HG03354 (cell line): ENCODE data around the gene FSTL1.

Experiments used
- ATAC-seq: cut with Tn5 transposase; IDR thresholded peaks from one replicate; pipeline ENCODE4 v1.9.1; 2021; ENCODE audit warnings: mild to moderate bottlenecking; ENCODE audit not compliant: unreplicated experiment, poor library complexity, severe bottlenecking

FSTL1 gene

DNA sequence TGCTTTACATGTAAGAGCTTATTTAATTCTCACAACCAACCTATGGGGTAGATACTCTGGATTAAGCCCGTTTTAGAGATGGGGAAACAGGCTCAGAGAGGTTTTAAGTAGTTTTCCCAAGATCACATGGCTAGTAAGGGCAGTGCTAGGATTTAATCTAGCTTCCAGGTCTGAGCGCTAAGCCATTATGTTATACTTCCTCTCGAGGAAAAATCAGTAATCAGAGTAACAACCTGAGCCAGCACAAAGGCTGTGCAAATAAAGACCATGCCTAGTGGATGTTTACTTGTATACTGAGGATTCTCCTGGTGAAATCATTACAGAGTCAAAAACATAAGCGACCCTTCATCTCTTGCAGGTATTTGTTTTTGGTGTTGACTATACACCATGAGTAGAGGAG, 9.0 kb downstream of the FSTL1 start:
- no peak for ATAC-seq

DNA sequence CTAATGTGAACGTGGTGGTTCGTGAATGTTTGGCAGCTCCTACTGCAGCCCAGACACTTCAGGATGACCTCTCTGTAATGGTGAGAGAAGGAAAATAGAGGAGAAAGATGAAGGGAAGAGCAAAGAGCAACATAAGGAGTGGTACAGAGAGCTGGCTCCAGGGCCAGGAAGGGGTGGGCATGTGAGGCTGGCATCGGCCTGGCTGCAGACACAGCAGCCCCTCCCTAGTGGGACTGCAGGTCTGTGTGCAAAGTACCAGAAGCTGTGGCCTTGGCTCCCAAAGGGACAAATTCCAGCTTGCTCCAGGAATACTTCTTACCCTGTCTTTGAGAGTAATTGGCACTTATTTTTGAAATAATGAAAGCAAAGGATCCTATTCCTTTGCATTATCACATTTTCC, 10.0 kb downstream of the FSTL1 start:
- ATAC-seq = no peak

DNA sequence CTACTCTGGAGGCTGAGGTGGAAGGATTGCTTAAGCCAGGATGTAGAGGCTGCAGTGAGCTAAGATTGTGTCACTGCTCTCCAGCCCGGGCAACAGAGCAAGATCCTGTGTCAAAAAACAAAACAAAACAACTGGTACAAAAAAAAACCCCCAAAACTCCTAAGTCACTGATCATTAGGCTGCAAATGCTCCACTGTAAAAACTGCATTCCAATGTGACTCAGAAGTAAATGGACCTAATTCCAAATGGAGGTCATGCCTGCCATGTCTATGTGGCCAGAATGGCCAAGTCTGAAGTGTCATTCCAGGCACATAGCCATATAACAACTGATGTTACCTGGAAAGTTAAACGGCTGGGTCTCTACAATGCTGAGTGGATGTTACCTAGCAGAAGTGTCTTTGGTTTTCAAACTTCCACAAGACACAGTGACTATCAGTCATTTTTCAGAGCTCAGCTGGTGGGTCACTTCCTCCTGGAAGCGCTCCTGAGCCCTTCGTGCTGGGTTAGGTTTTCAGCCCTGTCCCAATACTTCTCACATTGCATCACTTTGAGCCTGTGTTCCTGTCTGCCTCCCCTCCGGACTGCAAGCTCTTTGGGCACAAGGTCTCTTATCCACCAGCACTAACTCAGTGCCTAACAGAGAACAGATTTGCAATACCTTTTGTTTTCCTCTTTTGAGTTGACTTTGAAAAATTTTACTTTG, 10.6 kb downstream of the FSTL1 start:
- ATAC-seq = no peak

DNA sequence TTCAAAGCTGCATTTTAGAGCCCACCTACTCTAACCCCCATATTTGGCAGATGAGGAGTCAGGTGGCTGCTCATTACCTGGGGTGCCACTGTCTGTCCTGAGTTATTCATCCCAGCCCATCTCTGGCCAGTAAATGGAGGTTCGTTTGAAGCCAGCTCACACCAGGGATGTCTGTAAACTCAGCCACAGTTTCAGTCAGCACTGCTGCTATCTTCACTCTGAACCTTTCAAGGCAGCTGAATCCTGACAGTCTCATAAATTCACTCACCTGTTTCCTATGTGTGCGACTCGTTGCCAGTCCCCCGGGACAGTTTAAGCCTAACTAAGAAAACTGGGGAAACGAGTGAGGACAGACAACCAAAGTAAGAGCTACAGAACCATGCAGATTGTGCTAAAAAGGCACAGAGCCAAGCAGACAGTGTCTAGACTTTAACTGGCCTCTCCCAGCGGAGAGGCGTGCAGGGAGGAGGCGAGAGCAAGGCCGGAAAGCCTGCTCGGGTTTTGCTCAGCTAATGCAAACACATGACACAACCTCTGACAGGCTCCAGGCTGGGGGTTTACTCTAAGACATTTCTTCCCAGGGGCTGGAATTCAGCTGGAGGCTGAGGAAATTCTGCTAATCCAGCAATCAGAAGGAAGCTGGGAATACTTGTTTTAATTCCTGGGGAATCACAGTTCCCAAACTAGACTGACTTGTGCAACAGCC, 12.0 kb downstream of the FSTL1 start:
- no peak for ATAC-seq

DNA sequence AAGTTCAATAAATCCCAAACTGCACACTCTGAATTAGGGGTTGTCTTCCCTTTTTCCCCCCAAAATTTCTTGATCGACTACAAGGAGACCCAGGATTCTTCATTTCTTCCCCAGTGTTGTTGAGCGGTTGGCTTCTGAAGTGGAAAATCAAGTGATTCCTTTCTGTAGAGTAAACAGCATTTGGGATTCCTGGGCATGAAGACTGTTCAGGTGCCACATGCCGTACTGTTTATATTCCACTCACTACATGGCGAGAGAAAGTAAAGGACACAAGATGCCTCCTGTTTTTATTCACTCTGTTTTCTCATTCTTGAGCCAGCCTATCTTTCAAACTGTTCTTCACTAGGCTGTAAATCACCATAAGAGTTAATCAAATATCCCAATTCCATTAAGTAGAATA, 12.6 kb downstream of the FSTL1 start:
- no peak for ATAC-seq

DNA sequence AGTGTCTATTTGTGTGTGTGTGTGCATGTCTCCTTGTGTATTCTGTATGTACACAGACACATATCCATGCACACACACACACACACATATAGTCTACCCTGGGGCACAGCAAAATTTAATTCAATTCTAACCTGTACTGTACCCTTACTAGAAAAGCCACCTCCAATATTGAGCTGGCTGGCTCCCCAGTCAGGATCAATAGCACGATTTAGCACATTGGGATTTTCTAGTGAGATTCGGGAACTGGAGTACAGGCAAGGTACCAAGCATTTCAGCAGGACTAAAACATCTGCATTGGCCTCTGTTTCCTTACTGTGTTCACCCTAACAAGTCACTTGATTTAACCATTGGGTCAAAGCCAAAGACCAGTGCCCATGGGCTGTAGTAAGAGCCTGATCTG, 13.2 kb downstream of the FSTL1 start:
- no peak for ATAC-seq

DNA sequence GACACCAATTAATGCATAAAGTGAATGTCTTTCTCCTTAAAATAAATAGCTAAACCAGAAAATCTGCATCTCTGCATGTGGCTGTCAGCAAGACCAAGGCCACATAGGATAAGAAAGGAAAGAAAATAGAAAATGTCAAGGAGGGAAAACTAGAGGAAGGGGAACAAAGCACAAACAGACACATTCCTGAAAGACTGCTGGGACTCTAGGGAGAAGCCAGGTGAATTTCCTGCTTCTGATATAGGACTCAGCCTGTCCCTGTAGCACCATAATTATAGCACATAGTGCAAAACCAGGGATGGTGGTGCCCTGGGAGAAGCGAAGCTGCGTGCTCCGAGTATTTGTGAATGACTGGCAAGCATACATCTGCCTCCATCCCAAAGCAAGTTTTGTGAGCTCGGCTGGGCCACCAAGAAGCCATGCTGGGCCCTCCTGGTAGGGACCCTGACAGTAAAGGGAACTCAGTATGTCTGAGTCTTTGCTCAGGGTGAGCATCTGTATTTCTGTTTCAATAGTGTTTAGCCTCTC, 14.2 kb downstream of the FSTL1 start:
- no peak for ATAC-seq

DNA sequence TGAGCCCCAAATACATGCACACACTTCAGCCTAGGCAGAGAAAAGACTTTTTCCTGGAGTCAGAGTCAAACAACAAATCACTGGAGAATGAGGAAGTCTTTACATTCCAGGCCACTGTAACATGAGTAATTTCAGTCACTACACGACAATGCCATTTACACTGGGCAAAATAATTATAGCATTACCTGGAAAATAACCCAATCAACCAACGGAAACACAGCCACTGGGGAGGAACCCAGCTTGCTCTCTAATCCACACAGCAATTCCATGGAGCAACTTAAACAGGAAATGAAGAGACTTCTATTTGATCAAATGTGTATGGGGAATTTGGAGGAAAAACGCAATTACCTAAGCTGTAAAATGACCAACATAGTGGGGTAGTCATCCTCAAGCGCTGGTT, 15.2 kb downstream of the FSTL1 start:
- no peak for ATAC-seq

DNA sequence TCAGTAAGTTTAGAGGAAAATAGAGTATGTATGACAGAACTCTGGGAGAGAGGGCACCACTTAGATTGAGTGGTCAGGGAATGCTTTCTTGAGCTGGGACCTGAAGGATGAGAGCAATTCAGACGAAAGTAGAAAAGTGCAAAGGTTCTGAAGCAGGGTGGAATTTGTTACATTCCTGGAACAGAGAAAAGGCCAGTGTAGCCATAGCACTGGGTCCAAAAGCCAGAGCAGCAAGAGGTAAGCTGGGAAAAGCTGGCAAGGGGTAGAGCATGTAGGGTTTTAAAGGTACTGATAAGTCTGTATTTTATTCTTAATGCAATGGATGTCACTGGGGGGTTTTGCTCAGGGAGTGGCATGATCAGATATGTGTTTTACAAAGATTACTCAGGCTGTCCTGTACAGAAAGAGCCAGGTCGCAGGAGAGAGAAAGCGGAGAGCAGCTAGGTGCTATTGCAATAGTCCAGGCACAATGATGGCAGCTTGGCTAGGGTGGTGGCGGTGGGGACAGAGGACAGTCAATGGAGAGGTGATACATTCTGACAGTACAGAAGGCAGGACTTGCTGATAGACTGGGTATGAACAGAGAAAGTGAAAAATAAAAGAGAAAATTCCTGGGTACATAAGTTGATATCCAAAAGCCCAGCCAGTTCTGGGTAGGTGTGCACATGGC, 17.0 kb downstream of the FSTL1 start:
- no peak for ATAC-seq

DNA sequence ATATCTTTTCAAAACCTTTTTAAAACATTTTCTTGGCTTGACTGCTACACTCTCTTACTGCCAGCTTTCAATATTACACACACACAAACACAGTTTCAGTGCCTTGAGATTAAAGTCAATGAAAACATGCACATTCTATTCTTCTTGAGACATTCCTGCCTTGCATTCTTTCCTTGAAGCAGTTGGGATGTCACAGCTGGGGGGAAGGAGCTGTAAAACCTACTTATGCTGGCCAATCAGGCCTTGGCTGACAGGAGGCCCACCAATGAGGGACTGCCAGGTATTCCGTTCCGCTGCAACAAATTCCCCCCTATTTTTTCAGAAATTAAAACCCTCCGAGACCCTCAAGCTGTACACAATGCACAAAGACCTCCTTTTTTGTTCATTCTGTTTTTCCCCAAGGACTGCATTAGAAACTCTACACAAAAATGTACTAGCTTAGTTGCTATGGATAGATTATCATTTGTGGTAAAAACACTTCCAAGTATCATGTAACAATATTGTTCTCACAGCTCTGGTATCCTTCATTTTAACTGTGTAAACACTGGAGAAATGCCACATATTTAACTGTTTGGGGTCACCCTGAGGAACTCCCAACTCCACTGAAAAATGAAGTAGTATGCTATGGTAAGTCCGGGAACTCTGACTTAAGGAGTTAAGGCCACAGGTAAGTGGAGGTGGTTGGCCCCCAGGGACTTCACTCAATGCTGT, 18.5 kb downstream of the FSTL1 start:
- no peak for ATAC-seq

DNA sequence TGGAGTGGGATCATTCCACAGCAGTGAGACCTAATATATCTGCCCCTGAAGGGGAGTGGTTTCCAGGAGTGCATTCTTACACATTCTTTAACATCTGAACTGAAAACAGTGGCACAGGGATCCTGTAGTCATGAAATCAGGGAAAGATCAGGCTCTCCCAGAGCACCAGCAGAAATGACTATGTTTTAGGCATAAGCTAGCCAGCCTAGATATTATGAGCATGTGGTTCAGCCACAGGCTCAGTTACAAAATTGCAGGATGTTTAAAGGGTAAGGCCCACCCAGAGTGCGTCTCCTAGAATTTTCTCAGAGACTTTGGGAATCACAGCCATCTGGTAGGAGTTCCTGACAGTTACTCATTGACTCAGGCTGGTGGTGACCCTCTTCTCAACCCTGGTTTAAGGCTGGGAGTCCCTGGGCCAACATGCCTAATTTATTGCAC, 20.9 kb downstream of the FSTL1 start:
- ATAC-seq = no peak

DNA sequence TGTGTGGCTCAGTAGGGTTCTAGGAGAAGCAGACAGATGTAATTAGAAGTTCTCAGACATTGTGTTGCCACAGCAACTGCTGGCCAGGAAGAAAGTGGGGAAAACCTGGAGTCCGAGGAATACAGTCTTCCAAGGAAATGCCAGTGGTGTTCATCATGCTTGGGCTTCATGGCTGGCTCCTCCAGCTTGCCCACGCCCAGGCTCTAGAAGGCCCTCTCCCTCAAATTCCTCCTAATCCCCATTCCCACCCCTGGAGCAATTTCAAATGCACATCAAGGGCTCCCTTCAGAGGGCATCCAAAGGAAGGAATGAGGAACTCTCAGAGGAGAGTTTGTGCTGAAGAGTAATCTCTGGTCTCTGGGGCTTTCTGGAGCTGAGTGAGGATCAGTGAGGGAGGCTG, 21.9 kb downstream of the FSTL1 start:
- no peak for ATAC-seq

DNA sequence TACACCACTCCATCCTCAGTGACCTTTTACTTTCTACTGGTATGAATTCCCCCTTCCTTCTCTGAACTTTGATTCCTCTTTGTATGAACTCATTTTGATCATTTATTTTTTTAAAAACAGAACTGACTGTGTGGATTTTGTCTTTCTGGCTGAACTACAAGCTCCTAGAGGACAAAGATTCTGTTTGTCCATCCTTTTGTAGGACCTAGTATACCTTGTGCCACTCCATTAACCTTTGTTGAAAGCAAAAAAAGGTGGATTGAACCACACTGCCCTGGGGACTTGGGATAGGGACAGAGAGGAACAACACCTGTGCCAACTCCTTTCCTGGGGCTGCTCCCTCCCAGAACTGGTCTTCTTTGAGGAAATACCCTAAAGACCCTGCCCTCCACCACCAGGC, 23.6 kb downstream of the FSTL1 start:
- ATAC-seq = no peak

DNA sequence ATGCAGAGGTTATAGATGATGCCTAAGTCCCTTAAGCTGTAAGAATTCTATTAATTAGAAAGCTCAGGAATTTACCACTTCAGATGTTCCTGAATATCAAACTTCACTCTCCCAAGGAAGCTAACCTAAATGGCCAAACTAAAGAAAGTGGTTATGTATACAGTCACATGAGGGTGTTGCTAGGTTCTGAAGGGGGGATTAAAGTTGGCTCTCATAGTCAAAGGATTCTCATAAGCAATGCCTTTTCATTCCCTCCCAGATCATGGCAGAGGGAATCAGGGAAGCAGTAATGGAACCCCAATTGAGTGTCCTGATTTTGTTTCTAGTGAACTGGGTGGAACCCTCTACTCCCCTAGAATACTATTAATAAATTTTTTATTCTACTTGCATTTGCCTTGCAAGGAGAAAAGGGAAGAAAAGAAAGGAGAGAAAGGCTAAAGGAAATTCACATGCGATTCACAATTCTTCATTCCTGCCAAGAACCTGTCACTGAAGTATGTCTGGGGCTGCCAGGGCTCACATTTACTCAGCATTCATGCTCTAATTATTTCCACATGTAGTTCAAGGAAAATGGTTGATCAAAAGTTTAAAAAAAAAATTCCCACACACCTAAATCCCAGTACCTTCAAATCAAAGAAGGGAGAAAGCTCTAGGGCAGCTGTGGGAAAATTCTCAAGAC, 25.1 kb downstream of the FSTL1 start:
- no peak for ATAC-seq

DNA sequence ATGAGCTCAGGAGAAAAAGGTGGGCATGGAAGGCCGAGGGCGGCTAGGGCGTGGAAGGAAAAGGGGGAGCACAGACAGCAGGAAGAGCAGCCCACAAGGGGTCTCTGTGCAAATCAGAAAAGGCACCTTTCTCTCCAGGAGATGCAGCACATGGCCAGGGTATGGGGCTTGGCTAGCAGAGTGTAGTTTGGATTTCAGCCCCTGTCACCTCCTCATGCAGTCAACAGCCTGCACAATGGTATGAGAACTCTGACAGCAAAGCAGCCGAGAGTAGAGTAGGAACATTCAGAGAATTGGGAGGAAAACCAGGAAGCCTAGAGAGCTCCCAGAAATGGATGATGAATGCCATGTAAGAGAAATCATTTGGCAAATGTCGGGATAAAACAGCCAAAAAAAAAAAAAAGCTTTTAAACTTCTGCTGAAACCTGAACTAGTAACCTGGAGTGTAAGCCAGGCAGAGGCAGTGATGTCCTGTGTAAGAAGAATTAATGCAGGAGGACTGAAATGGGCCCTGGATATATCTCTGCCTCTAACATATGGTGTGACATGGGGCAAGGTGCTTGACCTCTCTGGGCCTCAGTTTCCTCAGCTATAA, 25.7 kb downstream of the FSTL1 start:
- no peak for ATAC-seq

DNA sequence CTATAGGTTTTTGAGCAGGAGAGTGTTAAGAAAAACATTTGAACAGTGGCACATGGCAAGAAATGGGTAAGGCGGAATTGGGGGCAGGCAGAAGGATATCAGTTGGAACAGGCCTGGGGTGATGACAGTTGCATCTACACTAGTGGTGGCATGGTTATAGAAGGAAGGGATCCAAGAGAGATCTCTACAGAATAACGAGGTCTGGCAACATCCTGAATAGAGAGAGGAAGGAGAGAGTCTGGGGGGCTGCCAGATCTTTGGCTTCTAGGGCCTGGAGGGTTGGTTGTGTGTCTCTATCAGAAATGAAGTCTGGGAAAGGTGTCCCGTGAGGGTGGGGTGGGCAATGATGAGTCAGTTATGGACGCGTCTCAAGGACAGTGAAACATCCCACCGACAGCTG, 26.3 kb downstream of the FSTL1 start:
- no peak for ATAC-seq

DNA sequence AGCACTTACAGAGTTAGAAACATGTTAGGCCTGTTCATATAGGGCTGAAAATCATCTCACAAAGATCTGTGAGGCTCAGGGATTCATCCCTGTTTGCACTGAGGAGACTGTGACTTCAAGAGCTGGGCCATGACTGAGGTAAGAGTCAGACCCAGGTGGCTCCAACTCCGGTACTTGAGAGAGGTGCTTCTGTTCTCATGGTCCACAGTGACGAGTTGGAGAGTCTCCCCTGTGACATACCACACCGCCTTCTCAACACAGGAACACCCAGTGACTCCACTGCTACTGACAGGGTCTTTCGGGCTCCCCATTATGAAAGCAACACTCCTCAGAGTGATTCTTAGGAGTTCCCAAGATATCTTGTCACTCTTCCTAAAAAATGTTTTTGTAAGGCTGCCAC, 27.4 kb downstream of the FSTL1 start:
- ATAC-seq = no peak

DNA sequence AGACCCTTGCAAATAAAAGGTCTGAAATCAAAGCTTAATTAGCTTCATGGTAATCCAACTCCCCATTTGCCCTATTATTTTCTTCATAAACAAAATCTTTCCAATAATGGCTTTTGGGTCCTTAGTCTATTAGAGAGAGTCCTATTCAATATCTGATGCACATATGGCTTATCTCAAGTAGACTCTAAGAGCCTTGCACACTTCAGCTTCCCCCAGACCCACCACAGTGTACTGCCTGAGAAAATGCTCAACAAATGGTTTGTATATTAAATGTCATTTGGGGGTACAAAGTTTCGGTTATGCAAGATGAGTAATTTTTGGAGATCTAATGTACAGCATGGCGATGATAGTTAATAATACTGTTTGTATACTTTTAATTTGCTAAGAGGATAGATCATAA, 28.9 kb downstream of the FSTL1 start:
- no peak for ATAC-seq

DNA sequence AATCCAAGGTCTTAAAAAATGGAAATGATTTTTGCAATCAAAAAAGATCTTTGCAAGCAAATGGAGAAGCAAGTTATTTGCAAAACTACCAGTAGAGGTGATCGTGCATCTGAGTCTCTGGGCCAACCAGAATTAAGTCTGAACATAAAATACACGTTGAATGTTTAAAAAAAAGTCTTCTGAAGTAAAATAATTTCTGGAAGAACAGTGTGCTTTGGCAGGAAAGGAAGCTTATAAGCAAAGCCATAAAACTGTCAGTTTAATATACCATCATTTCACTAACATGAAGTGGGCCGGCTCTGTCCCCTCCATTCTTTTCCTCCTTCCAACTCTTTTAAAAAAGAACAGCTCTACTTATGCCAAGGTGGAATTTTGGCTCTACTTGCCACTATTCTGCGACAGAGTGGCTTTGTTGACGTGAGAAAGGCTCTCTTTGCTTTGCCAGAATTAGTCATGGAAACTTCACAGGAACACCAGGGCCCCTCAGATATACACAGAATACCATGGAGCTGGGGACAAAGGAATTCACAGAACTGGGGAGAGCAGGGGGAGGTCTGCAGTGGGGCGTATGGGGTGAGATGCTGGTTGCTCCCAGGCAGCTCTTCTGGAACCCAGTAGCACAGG, 29.8 kb downstream of the FSTL1 start:
- ATAC-seq = no peak
